Glutamatergic neuron (in vitro differentiated cells): ENCODE measurements around the gene OSBP2. TPM values are rescaled to one million over a fixed set of nuclear protein-coding genes. Genes with fewer than 3 reads are reported as not detected.

ENCODE experiments used
- DNase-seq: peaks from one replicate; pipeline ENCODE4 v3.0.0; 2022
- H3K27ac Mint-ChIP-seq: one replicate; pipeline ENCODE4 v1.8.0; 2020; ENCODE audit warnings: mild to moderate bottlenecking, mixed read lengths, inconsistent platforms; ENCODE audit not compliant: unreplicated experiment
- H3K27me3 Mint-ChIP-seq: one replicate; pipeline ENCODE4 v1.8.0; 2020; ENCODE audit warnings: mild to moderate bottlenecking, moderate library complexity, mixed read lengths, inconsistent platforms; ENCODE audit not compliant: unreplicated experiment
- H3K36me3 Mint-ChIP-seq: one replicate; pipeline ENCODE4 v1.8.0; 2020; ENCODE audit warnings: mild to moderate bottlenecking, mixed read lengths, inconsistent platforms; ENCODE audit not compliant: unreplicated experiment
- H3K4me1 Mint-ChIP-seq: one replicate; pipeline ENCODE4 v1.8.0; 2020; ENCODE audit warnings: mild to moderate bottlenecking, low read depth, mixed read lengths, inconsistent platforms; ENCODE audit not compliant: unreplicated experiment
- H3K4me3 Mint-ChIP-seq: one replicate; pipeline ENCODE4 v1.8.0; 2020; ENCODE audit warnings: mild to moderate bottlenecking, mixed read lengths, inconsistent platforms; ENCODE audit not compliant: unreplicated experiment
- H3K9me3 Mint-ChIP-seq: one replicate; pipeline ENCODE4 v1.8.0; 2020; ENCODE audit warnings: mild to moderate bottlenecking, moderate library complexity, mixed read lengths, inconsistent platforms; ENCODE audit not compliant: unreplicated experiment
- total RNA-seq: library from RNA; stranded (reverse); fragmentation: NEBNext Ultra II Directional; extraction: Animal tissue kit (Norgen Biotek cat#: 25700); gene quantifications from one replicate; pipeline ENCODE4 v1.2.1, GENCODE V29; 2021; ENCODE audit not compliant: unreplicated experiment
- TF ChIP-seq, protein P1 (sequence below): fragments of 200-600 bp; sonication (generic); IDR thresholded peaks from one replicate; pipeline ENCODE4 v1.5.0; 2021; ENCODE audit not compliant: partially characterized antibody, unreplicated experiment

Gene OSBP2
- total RNA-seq, 1 donor from 2014 or later: 18.3 TPM

DNA sequence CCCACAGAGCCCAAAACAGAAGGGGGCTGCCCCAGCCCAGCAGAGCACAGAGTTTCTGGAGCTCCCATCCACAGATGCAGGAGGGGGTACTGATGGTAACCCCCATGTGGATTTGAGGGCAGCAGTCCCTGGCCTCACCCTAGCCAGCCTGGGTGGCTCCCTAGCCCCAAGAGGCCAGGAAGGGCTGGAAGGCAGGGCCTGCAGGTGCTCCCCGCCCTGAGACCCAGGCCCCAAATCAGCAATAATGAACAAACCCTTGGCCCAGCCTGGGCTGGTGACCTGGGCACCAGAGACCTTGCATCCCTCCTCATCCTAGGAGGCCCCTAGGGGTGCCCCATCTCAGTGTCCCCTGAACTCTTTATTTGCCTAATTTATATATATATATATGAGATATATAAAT lies 212.3 kb downstream of the OSBP2 start:
- H3K9me3 Mint-ChIP-seq: no peaks in the 10 kb centered on the region
- no peak overlapping the region for H3K4me3 Mint-ChIP-seq
- no peak for DNase-seq
- H3K36me3 Mint-ChIP-seq: peaks cover 15% of the 10 kb centered on the region
- H3K27me3 Mint-ChIP-seq: peaks cover 2% of the 10 kb centered on the region
- TF ChIP-seq, protein P1, sequence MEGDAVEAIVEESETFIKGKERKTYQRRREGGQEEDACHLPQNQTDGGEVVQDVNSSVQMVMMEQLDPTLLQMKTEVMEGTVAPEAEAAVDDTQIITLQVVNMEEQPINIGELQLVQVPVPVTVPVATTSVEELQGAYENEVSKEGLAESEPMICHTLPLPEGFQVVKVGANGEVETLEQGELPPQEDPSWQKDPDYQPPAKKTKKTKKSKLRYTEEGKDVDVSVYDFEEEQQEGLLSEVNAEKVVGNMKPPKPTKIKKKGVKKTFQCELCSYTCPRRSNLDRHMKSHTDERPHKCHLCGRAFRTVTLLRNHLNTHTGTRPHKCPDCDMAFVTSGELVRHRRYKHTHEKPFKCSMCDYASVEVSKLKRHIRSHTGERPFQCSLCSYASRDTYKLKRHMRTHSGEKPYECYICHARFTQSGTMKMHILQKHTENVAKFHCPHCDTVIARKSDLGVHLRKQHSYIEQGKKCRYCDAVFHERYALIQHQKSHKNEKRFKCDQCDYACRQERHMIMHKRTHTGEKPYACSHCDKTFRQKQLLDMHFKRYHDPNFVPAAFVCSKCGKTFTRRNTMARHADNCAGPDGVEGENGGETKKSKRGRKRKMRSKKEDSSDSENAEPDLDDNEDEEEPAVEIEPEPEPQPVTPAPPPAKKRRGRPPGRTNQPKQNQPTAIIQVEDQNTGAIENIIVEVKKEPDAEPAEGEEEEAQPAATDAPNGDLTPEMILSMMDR: no peak
- H3K4me1 Mint-ChIP-seq: peaks cover 6% of the 10 kb centered on the region
- no peak overlapping the region for H3K27ac Mint-ChIP-seq

DNA sequence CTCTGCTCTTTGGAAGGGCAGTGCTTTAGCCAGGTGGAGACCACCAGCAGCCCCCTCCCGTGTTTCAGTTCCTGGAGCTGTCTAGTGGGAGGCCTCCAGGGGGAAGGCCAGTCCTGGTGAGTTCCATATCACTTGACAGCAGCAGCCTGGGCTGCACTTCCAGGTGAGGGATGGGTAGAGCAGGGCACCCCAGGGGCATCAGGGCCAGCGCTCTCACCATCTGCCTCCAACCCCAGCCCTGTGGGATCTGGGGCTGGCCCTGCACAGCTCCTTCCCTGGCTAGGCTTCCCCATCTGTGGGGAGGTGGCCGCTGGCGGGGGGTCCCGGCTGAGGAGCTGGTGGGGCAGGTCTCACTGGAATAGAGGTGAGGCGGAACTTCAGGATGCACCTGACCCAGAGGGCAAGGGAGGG lies 213.4 kb downstream of the OSBP2 start:
- no peak for DNase-seq
- Mint-ChIP-seq H3K4me1 (peaks cover 2% of the 10 kb centered on the region), H3K36me3 (peaks cover 11% of the 10 kb centered on the region), H3K27ac (no peak overlapping the region), H3K27me3 (peaks cover 2% of the 10 kb centered on the region), H3K4me3 (no peak overlapping the region), H3K9me3 (no peaks in the 10 kb centered on the region)
- TF ChIP-seq, protein P1: no peak

DNA sequence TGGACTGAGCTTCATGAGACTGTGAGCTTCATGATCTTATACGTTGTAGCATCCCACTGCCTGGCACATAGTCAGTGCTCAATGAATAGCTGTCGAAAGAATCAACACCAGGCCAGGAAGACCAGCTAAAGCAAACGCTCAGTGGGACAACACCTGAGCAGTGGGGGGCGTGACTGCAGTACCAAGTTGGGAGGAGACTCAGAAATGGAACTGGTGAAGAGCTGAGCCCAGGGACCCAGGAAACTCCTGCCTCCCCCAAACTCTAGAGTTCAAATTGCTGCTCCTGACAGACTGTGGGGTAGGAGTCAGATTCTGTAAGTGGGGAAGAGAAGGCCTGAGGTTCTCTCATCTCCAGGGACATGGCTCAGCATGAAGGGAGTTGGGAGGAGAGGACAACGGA lies 214.6 kb downstream of the OSBP2 start:
- no peak overlapping the region for H3K27ac Mint-ChIP-seq

DNA sequence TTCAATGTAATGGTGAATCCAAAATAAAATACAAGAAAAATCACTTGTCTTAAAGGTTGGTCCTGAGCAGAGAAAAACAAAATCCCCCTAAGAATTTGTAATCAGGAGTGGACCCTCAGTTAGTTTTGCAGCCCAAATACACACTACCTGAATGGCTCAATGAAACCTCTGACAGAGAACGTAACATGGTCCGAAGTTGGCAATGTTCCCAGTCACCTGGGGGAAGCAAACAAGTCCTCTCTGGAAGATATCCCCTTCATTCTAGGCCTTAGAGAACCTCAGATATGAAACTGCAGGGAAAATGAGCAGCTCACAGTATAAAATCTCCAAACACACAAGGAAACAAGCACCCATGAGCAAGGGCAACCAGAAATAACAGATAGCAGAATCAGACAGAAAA lies 215.7 kb downstream of the OSBP2 start:
- H3K36me3 Mint-ChIP-seq: peaks cover 7% of the 10 kb centered on the region
- DNase-seq: no peak
- H3K4me1 Mint-ChIP-seq: no peaks in the 10 kb centered on the region
- peaks cover under 1% of the 10 kb centered on the region for H3K9me3 Mint-ChIP-seq
- no peak overlapping the region for H3K4me3 Mint-ChIP-seq
- TF ChIP-seq, protein P1: no peak
- no peak overlapping the region for H3K27ac Mint-ChIP-seq
- peaks cover 2% of the 10 kb centered on the region for H3K27me3 Mint-ChIP-seq

More for the DNA sequence above, 214.6 kb downstream of the OSBP2 start:
- Mint-ChIP-seq H3K4me1 (no peaks in the 10 kb centered on the region), H3K9me3 (no peaks in the 10 kb centered on the region), H3K27me3 (peaks cover 2% of the 10 kb centered on the region), H3K4me3 (no peak overlapping the region), H3K36me3 (peaks cover 9% of the 10 kb centered on the region)
- DNase-seq: no peak
- TF ChIP-seq, protein P1: no peak

DNA sequence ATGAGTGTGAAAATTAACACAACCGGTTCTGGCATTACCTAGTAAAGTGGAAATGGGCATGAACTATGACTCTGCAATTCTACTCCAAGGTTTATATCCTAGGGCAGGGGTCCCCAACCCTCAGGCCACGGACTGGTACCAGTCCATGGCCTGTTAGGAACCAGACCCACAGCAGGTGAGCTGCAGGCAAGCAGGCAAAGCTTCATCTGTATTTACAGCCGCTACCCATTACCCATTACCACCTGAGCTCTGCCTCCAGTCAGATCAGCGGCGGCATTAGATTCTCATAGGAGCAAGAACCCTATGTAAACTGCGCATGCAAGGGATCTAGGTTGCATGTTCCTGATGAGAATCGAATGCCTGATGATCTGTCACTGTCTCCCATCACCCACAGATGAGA lies 224.1 kb downstream of the OSBP2 start:
- Mint-ChIP-seq H3K27me3 (no peaks in the 10 kb centered on the region), H3K4me1 (peaks cover 3% of the 10 kb centered on the region), H3K27ac (no peak overlapping the region), H3K36me3 (peaks cover 5% of the 10 kb centered on the region), H3K9me3 (peaks cover 3% of the 10 kb centered on the region), H3K4me3 (no peak overlapping the region)
- TF ChIP-seq, protein P1: no peak
- no peak for DNase-seq
